ENCODE results near the gene CUEDC2.
"Not testable (repeated sequence)": the region's sequence is repeated elsewhere in the genome, so short reads cannot be mapped to it uniquely, and the experiment has no call there.

CUEDC2 gene

GRCh38 chr10:102454662-102455487, 22.5 kb upstream of the CUEDC2 start:
- not testable (repeated sequence) for DNase-seq

DNA sequence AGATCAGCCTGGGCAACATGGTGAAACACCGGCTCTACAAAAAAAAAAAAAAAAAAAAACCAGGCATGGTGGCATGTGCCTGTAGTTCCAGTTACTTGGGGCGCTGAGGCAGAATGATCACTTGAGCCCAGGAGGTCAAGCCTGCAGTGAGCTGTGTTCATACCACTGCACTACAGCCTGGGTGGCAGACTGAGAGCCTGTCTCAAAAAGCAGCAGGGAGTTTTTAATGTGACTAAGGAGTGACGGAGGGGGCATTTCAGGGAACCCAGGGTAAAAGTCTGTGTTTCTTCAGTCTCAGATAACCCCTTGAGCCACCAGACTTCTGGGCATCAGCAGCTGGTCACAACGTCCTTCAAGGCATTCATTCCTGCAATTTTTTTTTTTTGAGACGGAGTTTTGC, 21.1 kb upstream of the CUEDC2 start:
- DNase-seq, result no peak

DNA sequence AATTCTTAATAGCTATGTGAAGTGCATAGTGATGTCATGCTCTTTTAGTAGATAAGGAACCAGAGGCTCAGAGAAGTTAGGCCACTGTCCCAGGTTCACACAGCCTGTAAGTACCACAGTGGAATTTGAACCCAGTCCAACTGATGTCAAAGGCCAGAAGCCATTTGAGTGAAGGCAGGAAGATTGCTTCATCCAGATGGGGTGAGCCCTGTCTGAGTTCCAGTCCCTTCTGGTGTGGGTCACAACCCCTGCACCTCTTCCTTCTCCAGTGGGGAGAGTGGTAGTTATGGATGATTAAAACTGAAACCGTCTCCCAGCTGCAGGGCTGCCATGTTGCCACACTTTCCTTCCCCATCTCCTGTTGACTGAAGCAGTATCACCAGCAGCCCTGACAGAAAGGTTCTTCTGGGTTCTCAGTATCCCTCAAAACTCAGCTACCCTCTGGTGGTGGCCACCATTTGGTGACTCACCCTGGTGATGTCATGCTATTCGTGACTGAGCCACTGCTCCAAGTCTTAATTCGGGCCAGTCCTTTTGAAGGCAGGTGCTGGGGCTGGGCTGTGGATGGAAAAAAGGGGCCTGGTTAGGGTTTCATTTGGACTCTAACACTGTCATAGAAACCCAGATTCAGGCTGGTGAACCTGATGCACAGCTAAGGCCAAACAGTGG, 20.4 kb upstream of the CUEDC2 start:
- peak; percentile 51 for DNase-seq

- no peak for DNase-seq
These were observed 19.0 kb upstream of the CUEDC2 start, which contains the start of gene C10orf95 for GRCh38 chr10:102451105-102451969. Gene C10orf95, minus strand, starts transcription at chr10:102451543. Its CDS starts 450 bp downstream, at chr10:102451093.

DNA sequence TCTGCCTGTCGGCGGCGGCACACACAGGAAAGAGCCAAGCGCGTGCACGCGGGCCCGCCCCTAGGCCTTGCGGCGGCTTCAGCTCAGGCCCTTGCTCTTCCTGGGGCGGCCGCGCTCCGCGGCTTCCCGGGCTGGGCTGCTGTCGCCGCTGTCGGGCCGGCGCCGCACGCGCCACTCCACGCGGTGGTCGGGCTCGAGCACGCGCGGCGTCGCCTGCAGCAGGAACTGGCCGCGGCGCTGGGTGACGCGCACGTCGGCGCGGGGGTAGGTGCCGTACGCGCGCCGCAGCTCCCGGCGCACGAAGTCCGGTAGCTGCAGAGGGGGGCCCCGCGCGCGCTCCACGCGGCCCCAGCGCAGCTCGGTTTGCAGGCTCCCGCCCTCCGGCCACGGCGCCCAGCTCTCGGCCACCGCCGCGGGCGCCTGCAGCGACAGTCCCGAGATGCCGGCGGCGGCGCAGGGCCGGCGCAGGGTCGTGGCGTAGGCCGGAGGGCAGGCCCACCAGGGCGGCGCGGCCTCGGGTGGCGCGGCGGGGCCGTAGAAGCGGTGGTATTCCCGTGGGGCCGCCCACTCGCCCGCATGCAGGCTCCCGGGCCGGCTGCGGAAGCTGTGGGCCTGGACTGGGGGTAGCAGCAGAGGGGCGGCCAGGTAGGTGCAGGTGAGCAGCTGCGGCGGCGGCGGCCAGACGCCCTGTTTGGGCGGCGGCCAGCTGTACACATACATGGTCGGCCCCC, 18.2 kb upstream of the CUEDC2 start:
- peak; percentile 93 for DNase-seq

GRCh38 chr10:102450124-102450373, 17.7 kb upstream of the CUEDC2 start:
- DNase-seq, result no peak

GRCh38 chr10:102449321-102450123, 17.1 kb upstream of the CUEDC2 start:
- peak; percentile 90 for DNase-seq

DNA sequence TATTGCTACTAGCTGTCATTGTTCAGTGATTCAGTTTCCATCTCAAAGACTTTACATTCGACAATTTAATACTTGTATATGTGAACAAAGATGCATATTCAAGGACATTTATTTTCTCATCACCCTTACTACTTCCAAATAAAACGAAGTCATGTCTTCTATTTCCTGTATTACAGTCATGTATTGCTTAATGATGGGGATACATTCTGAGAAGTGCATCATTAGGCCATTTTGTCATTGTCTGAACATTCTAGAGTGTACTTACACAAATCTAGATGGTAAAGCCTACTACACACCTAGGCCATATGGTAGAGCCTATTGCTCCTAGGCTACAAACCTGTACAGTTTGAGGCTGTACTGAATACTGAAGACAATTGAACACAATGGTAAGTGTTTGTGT, 12.5 kb upstream of the CUEDC2 start:
- no peak for DNase-seq

- DNase-seq, result no peak
These were observed 6.0 kb upstream of the CUEDC2 start for GRCh38 chr10:102438374-102438773.

DNA sequence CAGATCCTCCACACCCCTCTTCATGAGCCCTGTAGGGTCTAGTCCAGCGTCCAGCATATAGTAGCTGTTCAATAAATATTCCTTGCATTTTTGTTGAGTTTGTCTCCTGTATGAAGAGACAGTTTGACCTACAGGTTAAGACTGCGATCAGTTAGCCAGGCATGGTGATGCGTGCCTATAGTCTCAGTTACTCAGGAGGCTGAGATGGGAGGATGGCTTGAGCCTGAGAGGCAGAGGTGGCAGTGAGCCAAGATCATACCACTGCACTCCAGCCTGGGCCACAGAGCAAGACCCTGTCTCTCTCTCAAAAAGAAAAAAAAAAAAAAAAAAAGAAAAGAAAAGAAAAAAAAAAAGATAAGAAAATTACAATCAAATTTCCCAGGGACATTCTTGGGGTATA, 5.1 kb upstream of the CUEDC2 start:
- DNase-seq, result no peak

- no peak for DNase-seq
These were observed 3.9 kb upstream of the CUEDC2 start for GRCh38 chr10:102436312-102436711.

DNA sequence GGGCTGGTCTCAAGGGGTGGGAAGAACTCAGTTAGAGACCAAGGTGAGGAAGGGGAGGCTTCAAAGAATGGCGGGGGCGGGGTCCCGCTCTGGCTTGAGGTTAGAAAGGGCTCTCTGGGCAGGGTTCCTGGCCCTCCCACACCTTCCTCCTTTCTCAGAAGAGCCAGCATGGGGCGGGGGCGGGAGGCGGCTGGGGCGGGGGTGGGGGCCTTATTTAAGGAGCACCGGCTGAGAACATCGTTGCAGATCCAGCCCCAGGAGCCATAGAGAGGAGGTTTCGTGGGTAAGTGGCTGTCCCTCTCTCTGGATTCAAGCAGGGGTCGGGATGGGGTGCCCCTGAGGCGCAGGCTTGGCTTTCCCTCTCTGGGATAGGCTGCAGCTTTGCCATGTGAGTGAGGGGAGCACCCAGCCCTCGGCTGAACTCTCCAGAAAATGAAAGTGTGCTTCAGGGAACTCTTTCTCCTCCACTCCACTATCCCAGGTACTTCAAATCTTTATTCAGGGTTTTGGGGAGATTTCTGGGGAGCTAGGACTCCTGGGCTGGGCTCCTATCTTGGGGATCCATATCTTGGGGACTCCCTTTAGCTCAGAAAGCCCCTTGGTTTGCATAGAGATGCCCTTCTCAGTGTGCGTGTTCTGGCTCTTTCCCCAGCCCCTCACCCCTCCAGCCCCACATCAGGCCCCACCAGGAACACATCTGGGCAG, 3.3 kb upstream of the CUEDC2 start:
- peak; percentile 24 for DNase-seq

DNA sequence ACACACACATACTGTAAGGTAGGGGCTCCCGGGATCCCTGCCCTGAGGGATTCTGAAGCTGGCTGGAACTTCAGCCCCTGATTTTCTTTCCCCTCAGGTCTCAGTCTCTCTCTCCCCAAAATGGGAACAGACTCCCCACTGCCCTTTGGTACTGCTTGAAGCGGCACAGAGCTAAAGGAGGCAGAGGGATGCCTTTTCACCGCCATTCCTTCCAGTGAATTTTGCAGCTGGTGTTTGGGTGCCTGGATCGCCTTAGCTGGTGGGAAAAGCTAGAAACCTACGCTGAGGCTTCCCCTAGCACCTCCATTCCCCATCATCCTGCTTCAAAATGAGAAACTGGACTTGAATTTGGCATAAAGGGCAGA, 2.7 kb upstream of the CUEDC2 start:
- DNase-seq, result no peak

DNA sequence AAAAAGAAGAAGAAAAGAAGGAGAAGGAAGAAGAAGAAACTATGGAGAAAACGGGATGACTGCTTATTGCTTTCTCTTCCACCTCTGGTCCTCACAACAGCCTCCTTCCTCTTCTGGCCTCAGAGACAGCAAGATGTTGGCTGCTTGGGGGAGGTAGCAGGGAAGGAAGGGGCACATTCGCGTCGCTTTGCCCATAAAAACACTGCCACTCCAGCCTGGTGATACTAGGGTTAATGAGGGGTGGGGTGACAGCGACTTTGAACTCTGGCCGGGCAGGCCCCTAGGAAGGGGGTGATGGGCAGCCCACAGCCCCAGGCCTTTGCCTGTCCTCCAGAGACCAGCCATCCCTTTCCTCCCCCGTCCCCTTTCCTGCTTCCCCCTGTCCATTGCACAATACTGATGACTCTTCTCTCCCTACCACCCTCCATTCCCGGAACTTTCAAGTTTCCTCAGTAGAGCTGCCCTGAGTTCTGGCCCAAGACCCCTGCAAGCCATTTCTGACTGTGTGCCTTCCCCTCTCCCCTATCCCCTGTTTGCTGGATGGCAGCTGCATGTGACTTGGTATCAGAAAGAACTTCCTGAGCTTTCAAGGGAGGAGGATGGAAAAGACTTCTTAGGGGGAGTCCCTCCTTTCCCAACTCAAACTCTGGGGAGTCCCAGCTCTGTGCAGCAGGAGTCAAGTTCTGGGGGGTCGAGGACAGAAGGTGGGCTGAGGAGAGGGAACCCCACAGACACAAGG, 2.2 kb upstream of the CUEDC2 start:
- DNase-seq, result no peak

GRCh38 chr10:102433619-102434046, 1.3 kb upstream of the CUEDC2 start:
- DNase-seq, result no peak

- DNase-seq, result no peak
These were observed 786 bp downstream of the CUEDC2 start for GRCh38 chr10:102431452-102432124.

- no peak for DNase-seq
These were observed 2.9 kb downstream of the CUEDC2 start for GRCh38 chr10:102429468-102429867.

GRCh38 chr10:102426803-102427287, 5.5 kb downstream of the CUEDC2 start:
- no peak for DNase-seq

- no peak for DNase-seq
These were observed 6.9 kb downstream of the CUEDC2 start for GRCh38 chr10:102425444-102425843.

- DNase-seq, result no peak
These were observed 7.5 kb downstream of the CUEDC2 start for GRCh38 chr10:102424916-102425315.
